NCI-H524 (cell line): ENCODE data around the gene USP35.
"Not testable (repeated sequence)": the region's sequence is repeated elsewhere in the genome, so short reads cannot be mapped to it uniquely, and the experiment has no call there.

Experiments used
- DNase-seq, 2 experiments: peaks; one replicate each; lab custom pipeline; 2025; lab: John Stamatoyannopoulos, UW

USP35 gene

GRCh38 chr11:78168539-78169477, 19.9 kb upstream of the USP35 start:
- no peak for DNase-seq

- DNase-seq: no peak
Measured at GRCh38 chr11:78170413-78170812, 18.3 kb upstream of the USP35 start.

GRCh38 chr11:78170874-78171549, 17.7 kb upstream of the USP35 start:
- DNase-seq: no peak

DNA sequence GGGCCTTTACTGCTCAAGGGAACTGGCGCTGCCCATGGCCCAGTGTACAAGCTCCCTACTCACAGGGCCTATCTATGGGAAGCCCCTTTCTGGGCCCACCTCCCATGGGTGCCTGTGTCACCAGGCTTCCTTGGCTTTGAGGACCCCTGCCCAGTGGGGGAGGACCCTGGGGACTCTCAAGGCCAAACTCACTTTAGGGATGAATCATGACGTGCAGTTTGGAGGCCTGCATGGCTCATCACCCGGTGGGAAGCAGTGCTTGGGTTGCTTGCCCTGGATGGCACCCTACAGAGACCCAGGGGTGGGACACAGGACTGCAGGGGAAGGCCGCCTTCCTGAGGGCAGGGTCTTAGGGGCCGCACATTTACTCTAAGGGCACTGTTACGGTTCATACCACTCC, 16.8 kb upstream of the USP35 start:
- no peak for DNase-seq

DNA sequence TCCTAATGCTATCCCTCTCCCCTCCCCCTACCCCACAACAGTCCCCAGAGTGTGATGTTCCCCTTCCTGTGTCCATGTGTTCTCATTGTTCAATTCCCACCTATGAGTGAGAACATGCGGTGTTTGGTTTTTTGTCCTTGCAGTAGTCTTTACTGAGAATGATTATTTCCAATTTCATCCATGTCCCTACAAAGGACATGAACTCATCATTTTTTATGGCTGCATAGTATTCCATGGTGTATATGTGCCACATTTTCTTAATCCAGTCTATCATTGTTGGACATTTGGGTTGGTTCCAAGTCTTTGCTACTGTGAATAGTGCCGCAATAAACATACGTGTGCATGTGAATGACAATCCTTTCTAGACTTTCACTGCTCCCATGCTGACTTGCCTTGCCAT, 12.9 kb upstream of the USP35 start:
- DNase-seq: not testable (repeated sequence)

GRCh38 chr11:78176605-78177141, 12.0 kb upstream of the USP35 start:
- DNase-seq: no peak

DNA sequence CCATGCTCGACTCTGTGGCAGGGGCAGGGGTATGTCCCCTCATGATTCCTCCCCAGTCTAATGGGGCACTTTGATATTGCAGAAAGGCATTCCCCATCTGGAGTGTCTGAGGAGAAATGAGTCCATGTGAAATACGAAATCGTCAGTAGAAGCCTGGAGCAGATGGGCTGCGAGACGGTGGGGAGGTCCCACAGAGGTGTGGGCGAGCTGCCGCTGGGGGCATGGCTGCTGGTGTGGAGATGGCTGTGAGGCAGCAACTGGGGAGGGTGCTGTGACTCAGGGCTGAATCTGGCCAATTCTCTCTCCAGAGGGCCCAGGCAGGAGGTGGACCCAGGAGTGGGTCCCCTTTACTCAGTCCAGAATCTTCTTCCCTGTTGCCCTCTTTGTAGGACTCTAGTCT, 11.5 kb upstream of the USP35 start:
- DNase-seq: no peak

DNA sequence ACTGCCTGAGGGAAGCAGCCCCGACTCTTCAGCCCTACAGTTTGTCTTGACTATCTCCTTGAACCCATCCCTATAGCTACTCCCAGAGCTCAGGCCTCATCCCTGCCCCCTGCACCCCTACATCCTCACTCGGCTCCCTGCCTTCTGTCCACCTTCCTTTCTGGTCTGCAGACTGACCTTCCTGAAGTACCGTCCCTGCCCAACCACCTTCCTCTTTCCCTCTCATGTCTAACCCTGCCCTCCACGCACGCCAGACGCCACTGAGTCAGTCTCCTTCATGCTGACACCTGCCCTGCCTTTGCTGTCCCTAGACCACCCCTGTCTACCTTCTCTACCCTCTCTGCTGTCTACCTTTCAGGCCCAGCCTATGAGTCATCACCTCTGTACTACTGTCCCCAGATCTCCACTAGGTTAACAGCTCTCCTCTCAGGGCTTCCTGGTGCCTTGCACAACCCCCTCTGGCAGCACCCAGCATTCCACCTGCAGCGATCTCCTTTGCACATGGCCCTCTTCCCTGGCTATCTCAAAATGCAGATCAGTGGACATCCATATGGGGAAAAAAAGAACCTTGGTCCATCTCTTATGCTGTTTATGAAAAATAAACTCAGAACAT, 9.2 kb upstream of the USP35 start:
- no peak for DNase-seq

DNA sequence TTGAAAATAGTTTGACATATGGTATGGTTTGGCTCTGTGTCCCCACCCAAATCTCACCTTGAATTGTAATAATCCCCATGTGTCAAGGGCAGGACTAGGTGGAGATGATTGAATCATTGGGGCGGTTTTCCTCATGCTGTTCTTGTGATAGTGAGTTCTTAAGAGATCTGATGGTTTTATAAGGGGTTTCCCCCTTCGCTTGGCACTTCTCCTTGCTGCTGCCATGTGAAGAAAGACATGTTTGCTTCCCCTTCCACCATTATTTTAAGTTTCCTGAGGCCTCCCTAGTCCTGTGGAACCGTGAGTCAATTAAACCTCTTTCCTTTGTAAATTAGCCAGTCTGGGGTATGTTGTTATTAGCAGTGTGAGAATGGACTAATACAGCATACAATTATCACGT, 8.0 kb upstream of the USP35 start:
- no peak for DNase-seq

- no peak for DNase-seq
Measured at GRCh38 chr11:78181185-78181584, 7.5 kb upstream of the USP35 start.

DNA sequence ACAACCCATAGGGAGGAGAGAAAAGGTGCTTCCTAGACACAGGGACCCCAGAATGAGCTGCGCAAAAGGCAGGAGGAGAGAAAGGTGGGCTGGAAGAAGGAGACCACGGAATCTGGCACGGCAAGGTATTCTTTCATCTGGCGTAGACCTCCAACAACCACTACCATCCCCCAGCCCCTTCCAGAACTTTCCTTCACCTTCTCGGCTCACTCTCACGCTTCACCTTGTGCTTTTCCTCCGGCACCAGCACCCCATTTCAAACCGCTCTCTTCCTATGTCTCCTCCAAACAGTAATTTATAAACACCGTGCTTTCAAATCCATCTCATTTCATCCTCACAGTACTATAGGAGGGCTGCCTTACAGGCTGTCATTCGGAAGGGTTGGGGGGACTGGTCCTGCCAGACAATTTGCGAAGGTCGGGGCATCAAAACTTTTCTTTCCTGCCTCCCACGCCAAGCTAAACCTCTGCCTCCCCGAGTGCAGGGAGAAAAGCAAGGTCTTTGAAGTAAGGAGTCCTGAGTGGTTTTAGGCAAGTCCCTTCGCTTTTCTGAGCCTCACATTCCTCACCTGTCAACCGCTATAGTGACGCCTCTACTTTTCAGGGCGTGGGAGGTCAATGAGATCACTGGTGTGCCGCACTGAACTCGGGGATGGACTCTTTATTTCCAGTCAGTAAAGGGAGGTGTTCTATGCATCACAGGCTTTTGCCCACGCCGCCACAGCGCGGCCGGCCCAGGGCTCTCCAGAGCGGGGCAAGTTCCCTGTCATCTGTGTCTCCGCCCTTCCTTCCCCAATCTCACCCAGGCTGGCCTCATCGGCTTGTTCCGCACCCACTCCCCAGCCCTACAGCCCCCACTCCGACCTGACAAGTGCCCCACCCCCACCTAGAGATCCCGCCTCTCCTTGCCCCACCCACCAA, 1.1 kb upstream of the USP35 start:
- peak in 1 of 2 experiments; percentile 44 for DNase-seq

- DNase-seq: no peak
Measured at GRCh38 chr11:78189174-78189724, 530 bp downstream of the USP35 start.

DNA sequence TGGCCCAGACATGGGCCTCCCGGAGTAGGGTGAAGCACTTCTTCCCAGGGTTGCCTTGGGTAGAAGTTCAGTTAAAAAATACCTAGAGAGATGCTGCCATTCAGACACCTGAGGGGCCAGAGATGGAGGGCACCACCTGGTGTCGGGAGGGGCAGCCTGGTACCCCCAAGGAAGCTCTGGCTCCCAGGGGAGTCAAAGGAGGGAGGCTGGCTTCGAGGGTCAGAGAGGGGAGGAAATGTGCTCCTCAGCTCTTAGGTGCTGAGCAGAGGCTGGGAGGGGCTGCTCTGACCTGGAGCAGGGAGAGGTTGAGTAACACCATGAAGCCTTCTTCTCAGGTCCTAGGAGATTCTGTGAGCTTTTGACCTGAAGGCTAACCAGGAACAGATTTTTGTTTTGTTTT, 1.1 kb downstream of the USP35 start:
- no peak for DNase-seq

DNA sequence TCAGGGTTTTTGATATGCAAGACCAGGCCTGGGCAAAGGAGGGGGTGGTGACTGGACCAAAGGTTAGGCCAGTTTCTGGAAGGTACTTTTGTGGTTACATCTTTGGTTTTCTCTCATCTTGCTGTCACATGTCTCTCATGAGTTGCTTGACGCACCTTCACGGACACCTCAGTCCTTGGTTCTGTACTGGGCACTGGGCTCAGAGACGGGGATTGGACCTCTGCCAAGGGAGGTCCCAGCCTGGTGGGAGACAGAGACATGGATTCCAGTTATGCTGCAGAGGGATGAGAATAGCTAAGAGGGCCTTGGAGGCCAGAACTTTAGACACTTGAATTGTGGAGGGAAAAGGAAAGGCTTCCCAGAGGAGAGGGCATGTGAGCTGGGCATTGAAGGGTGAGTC, 1.7 kb downstream of the USP35 start:
- DNase-seq: no peak

GRCh38 chr11:78190871-78191538, 2.3 kb downstream of the USP35 start:
- DNase-seq: no peak

DNA sequence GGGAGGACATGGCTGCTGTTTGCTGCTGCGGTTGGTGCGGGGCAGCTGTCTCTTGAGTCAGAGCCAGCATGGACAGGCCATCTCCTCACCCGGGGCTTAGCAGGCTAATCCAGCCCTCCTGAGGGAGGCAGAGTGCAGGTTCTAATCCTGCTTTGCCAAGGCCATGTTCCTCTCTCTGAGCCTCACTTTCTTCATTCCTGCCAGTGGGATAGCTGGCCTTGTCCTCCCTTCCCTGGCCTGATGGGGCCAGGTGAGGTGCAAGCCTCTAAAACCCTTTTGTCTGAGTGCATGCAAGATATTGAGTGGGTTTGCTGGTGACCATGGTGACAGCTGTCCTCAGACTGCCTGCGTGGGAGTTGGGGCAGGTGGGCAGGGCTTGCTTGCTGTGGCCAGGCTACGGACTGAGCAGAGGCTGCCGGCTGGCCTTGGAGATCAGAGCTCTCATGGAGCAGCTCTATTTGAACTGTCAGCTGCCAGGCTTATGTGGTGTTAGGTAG, 3.6 kb downstream of the USP35 start:
- DNase-seq: peak in 1 of 2 experiments; percentile 6

DNA sequence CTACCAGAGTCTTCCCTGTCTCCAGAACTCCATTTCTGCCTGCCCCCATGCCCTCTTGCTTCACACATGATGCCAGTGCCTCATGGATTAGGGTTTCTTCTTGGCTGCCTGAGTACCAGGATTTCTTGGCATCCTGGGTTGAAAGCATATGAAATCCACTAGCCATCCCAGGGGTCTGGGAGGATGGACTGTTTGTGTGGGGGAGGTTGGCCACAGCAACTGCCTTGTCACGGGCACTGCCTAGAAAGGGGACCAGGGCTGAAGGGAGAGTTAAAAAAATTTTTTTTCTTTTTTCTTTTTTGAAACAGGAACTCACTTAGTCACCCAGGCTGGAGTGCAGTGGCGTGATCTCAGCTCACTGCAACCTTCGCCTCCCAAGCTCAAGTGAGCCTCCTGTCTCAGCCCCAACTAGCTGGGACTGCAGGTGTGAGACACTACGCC, 4.2 kb downstream of the USP35 start:
- no peak for DNase-seq

- DNase-seq: no peak
Measured at GRCh38 chr11:78193806-78194205, 5.1 kb downstream of the USP35 start.

- no peak for DNase-seq
Measured at GRCh38 chr11:78194490-78194889, 5.8 kb downstream of the USP35 start.

DNA sequence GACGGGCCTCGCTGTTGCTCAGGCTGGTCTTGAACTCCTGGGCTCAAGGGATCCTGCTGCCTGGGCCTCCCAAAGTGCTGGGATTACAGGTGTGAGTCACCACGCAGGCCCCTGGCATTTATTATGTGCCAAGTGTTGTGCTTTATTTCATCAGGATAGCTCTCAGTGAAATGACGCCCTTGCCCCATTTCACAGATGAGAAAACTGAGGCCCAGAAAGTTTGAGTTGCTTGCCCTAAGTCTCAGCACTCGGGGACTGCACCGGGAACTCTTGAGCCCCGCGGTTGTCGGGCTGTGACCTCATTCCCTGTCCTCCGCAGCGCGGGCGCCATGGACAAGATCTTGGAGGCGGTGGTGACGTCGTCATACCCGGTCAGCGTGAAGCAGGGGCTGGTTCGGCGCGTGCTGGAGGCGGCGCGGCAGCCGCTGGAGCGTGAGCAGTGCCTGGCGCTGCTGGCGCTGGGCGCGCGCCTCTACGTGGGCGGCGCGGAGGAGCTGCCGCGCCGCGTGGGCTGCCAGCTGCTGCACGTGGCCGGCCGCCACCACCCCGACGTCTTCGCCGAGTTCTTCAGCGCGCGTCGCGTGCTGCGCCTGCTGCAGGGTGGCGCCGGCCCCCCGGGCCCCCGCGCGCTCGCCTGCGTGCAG, 7.3 kb downstream of the USP35 start:
- no peak for DNase-seq
